GM12872 (cell line): ENCODE results near the gene SYT14.

Experiments
- TF ChIP-seq, protein P1 (sequence below): IDR thresholded peaks from 3 replicates; pipeline ENCODE4 v1.5.1; 2011; ENCODE audit warnings: low read depth, mild to moderate bottlenecking, low read length, moderate library complexity; ENCODE audit not compliant: insufficient read depth

The SYT14 gene

DNA sequence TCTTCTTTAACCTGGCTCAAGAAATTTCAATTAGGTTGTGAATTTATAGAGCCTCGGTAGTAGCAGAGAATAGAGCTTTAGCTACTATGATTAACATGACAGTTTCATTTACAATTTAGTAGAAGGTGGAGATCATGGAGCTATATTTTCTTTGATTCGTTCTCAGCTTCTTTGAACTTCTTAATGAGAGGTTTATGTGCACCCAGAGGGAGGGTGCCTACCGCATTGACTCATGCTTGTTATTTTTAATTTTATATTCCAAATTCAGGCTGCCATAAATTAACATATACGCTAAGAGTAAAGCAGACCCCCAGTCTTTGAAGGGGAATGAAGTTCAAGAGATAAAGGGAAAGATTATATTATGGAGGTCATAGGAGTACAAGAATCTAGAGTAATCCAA, 24.4 kb downstream of the SYT14 start:
- TF ChIP-seq, protein P1, sequence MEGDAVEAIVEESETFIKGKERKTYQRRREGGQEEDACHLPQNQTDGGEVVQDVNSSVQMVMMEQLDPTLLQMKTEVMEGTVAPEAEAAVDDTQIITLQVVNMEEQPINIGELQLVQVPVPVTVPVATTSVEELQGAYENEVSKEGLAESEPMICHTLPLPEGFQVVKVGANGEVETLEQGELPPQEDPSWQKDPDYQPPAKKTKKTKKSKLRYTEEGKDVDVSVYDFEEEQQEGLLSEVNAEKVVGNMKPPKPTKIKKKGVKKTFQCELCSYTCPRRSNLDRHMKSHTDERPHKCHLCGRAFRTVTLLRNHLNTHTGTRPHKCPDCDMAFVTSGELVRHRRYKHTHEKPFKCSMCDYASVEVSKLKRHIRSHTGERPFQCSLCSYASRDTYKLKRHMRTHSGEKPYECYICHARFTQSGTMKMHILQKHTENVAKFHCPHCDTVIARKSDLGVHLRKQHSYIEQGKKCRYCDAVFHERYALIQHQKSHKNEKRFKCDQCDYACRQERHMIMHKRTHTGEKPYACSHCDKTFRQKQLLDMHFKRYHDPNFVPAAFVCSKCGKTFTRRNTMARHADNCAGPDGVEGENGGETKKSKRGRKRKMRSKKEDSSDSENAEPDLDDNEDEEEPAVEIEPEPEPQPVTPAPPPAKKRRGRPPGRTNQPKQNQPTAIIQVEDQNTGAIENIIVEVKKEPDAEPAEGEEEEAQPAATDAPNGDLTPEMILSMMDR: no peak

DNA sequence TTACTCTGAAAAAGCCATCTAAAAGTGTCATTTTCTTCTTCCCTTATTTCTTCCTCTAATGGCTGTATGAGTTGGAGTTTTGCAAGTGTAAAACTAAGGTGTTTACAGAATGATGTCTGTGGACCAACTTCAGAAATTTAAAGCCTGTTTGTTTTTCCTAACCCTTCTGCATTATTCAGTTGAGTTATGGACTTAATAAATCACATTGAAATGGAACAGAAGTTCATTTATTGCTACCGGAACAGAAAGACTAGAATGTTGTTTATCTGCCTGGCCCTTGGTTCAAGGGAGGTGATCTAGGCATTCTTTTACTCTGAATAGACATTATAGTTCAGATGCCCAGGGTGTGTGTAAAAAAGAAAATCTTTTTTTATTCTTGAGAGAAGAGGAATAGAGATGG, 24.8 kb downstream of the SYT14 start:
- TF ChIP-seq, protein P1: no peak

DNA sequence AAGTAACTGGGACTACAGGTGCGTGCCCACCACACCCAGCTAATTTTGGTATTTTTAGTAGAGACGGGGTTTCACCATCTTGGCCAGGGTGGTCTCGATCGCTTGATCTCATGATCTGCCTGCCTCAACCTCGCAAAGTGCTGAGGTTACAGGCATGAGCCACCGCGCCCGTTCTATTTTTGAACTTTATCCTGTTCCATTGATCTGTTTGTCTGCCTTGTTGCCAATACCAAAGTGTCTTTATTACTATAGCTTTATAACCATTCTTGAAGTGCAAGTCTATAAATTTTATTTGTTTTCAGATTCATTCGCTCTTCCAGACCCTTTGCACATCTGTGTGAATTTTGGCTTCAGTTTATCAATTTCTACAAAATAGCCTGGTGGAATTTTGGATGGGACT, 28.0 kb downstream of the SYT14 start:
- TF ChIP-seq, protein P1: no peak

DNA sequence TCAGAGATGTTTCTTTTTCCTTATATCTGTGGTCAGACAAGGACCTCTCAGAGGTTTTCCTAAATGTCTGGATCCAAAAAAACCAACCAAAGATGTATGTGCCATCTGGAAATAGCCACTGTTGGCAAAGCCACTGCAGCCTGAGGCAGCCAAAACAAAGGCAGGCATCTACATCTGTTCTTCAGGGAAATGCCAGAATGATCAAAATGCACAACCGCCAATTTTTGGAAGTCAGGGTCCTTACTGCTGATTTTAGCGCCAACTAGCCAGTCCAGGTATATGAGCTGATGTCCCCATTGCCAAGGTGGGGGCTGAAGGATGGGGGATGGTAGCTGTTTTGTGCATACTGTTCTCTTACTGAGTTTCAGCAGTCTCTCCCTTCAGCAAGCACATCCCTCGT, 45.9 kb downstream of the SYT14 start:
- TF ChIP-seq, protein P1: no peak

DNA sequence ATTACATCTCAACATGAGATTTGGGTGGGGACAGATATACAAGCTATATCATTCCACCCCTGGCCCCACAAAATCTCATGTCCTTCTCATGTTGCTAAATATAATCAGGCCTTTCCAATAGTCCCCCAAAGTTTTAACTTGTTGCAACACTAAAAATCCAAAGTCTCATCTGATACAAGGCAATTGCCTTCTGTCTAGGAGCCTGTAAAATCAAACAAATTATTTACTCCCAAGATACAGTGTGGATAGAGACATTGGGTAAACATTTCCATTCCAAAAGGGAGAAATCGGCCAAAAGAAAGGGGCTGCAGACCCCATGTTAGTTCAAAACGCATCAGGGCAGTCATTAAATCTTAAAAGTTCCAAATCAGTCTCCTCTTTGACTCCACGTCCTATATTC, 47.0 kb downstream of the SYT14 start:
- TF ChIP-seq, protein P1: no peak

DNA sequence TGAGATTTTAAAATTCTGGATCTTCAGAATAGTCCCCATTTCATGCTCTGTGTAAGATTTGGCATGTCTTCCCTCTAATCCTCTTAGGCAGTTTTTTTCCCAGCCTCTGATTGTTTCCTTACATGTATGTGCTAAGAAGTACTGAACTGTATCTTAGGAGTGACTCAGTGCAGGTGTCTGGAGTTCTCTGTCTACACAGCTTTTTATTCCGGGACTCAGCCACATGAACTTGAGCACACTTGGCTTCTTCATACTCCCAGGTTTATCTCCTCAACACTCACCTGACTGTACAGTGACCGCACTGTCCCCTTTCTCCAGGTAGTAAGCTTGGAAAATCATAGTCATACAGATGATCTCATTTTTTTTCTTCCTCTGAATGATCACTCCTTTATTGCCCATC, 50.7 kb downstream of the SYT14 start:
- TF ChIP-seq, protein P1: no peak

DNA sequence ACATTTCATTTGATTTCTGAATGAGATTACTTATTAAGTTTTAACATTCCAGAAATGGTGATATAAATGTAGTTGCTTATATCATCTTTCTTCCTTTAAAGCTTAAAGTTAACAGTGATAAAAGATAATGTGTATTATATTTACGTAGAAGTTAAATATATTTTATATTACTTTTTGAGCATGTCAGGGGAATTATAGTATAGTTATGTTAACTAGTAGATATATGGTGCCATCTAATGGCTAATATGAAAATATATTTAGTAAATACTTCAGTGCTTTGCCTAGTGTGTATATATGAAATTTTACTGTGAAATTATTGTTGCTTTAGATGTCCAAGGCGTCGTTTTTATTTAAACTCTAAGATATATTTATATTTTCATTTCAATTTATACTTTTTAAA, 51.5 kb downstream of the SYT14 start:
- TF ChIP-seq, protein P1: no peak

DNA sequence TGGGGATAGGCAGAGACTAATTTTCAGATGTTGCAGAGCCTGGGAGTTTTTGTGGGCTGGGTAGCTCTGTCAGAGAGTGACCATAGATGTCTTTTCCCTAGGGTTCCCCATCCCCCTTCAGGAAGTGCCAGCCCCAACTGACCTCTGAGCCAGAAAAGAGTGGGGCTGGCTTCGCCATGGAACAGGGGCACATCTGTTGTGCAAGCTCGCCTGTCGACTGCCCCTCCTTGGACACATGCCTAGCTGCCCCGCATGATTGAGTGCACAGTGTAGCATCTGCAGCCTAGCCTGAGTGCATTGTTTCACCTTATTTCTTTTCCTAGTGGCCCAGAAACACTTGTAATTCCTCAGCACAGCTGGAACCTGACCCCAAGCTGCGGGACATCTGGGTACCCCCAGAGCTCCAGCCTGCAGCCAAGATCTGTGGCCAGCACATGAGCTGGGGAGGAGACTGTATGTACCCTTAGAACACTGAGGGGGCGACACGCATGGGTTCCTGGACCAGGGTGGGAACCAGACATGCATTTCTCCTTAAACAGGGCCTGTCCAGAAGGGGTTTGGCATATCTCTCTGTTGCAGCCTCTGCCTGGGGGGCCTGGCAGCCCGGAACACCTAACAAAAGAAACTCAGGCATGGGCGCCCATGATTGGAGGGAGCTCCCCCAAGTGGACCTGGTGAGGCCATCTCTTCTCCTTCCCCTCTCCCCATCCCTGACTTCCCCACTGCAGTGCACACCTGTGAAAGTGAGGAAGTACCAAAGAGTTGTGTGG, 55.2 kb downstream of the SYT14 start:
- TF ChIP-seq, protein P1: no peak
